ENCODE data around the gene KPNA5.

KPNA5 gene

DNA sequence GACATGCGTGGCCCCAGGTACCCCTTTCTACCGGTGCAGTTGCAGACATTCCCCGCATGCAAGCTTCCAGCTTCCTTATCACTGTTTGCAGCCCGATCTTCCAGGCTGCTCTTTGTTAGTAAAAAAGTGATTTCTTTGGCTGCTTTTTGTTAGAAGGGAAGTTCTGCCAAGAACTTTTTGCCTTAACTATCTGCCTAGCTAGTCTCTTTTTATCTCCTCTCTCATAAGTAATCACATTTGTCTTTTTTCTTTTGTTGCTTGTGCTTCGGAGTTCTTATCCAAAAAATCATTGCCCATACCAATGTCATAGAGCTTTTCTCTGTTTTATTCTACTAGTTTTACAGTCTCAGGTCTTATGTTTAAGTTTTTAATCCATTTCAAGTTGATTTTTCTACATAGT is 64.2 kb downstream of the KPNA5 start:
- no peak overlapping the region for H3K4me3 ChIP-seq (ENCODE audit: low read depth, low read length)
- TF ChIP-seq, protein P1, sequence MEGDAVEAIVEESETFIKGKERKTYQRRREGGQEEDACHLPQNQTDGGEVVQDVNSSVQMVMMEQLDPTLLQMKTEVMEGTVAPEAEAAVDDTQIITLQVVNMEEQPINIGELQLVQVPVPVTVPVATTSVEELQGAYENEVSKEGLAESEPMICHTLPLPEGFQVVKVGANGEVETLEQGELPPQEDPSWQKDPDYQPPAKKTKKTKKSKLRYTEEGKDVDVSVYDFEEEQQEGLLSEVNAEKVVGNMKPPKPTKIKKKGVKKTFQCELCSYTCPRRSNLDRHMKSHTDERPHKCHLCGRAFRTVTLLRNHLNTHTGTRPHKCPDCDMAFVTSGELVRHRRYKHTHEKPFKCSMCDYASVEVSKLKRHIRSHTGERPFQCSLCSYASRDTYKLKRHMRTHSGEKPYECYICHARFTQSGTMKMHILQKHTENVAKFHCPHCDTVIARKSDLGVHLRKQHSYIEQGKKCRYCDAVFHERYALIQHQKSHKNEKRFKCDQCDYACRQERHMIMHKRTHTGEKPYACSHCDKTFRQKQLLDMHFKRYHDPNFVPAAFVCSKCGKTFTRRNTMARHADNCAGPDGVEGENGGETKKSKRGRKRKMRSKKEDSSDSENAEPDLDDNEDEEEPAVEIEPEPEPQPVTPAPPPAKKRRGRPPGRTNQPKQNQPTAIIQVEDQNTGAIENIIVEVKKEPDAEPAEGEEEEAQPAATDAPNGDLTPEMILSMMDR (IDR thresholded peaks at IDR 0.05; ENCODE audit: borderline replicate concordance, insufficient read depth, low read depth, low read length), result no peak

DNA sequence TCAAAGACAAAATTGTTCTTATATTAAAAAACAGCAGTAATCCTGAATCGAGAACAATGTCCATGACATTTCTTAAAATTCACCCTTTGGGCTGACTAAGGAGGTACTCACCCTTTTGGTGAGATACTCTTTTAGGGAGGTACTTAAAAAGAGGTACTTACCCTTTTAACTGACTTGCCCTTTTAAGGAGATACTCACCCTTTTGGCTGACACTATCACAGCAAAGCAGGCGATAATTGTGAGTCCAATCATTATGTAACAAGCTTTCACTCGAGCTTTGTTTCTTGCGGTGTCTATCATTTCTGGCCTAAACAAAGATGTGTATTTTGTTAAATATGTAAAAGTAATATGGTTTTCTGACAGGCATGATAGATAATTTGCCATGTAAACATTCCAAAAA is 80.8 kb downstream of the KPNA5 start:
- TF ChIP-seq, protein P1 (IDR thresholded peaks at IDR 0.05; ENCODE audit: borderline replicate concordance, insufficient read depth, low read depth, low read length), result no peak
- no peak overlapping the region for H3K4me3 ChIP-seq (ENCODE audit: low read depth, low read length)

DNA sequence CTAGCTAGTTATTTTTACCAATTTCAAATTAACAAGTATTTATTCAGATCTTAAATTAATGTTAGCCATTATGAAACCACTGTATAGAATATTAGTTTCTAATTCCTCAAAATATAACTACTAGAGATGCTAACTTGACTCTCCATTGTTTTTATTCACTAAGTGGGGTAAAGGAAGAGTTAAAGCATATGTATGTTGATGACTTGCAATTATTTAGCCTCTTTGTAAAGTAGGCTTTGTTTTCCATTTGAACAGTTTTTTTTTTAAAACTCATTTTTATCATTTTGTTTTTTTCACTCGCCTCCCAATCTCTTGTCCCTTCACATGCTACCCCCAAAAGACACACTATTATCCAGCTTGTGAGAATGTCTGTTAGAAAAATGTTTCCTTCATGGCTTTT is 81.2 kb downstream of the KPNA5 start:
- TF ChIP-seq, protein P1 (IDR thresholded peaks at IDR 0.05; ENCODE audit: borderline replicate concordance, insufficient read depth, low read depth, low read length), result no peak
- no peak overlapping the region for H3K4me3 ChIP-seq (ENCODE audit: low read depth, low read length)

DNA sequence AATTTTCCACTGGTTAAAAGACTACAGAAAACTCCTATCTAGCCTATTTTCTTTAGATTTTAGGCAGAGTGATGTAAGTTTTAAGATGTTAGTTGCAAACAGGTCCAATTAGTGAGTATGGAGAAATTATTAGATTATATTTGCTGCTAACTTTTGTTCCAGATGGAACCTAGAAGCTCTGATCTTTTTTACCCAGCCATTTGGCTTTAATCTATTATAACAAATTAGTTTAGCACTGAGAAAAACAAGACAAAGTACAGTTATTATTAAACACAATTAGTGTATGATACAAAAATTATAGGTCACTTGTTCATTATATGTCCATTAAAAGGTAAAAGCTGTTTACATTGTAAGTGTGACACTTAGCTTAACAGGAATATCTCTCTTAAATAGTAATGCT is 82.0 kb downstream of the KPNA5 start:
- no peak overlapping the region for H3K4me3 ChIP-seq (ENCODE audit: low read depth, low read length)
- TF ChIP-seq, protein P1 (IDR thresholded peaks at IDR 0.05; ENCODE audit: borderline replicate concordance, insufficient read depth, low read depth, low read length), result no peak

DNA sequence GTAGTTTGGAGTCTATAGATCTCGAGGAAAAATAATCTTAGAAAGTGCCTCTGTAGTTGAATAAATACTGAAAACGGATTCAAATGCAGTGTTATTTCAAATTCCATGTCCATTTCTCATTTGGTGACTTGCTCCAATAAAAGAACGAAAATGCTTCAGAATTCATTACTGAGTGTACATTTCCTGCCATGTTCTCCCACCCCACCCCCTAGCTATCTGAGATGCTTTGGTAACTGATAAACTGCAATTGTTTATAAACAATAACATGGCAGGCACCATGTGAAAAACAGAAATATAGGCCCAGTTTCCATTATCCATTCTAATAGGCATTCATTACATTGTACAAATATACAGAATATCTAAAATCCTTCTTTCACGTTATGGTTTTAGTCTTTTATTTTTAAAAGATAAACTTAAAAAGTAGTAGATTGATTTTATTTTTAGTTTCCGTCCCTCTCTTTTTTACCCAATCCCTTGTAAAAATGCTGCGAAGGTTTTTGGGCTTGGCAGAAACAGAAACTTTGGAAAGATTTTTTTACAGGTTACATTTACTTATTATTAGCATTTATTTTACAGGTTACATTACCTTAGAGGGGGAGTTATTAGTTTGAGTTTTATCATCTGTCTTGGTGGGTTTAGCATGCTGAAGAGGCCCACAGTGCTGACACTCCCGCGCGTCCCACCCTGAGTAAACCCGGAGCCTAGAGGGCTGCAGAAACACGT is 83.1 kb downstream of the KPNA5 start:
- H3K4me3 ChIP-seq (ENCODE audit: low read depth, low read length), result no peak overlapping the region
- TF ChIP-seq, protein P1 (IDR thresholded peaks at IDR 0.05; ENCODE audit: borderline replicate concordance, insufficient read depth, low read depth, low read length), result no peak

DNA sequence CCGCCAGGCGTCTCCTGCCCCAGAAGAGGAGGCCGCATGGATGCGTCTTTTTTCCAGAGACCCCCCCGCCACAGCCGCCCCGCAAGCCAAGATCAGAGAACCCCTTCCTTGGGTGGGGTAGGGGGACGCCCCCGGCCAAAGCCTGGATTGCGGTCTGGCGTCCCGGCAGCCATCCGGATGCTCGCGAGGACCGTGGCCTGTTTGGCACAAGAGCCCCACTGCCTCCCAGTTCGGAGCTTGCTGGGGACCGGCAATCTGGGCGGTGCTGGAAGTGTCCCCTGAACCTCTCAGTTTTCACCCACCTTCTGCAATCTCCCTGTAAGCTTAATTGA is 83.6 kb downstream of the KPNA5 start:
- TF ChIP-seq, protein P1 (IDR thresholded peaks at IDR 0.05; ENCODE audit: borderline replicate concordance, insufficient read depth, low read depth, low read length), result no peak
- no peak overlapping the region for H3K4me3 ChIP-seq (ENCODE audit: low read depth, low read length)
